GM21576 (cell line): Measurements from ENCODE around the gene SPATA1.
"Not testable (repeated sequence)": the region's sequence is repeated elsewhere in the genome, so short reads cannot be mapped to it uniquely, and the experiment has no call there.

Experiments
- ATAC-seq: cut with Tn5 transposase; IDR thresholded peaks from one replicate; pipeline ENCODE4 v1.9.1; 2021; ENCODE audit warnings: mild to moderate bottlenecking, moderate library complexity; ENCODE audit not compliant: unreplicated experiment

SPATA1 gene

DNA sequence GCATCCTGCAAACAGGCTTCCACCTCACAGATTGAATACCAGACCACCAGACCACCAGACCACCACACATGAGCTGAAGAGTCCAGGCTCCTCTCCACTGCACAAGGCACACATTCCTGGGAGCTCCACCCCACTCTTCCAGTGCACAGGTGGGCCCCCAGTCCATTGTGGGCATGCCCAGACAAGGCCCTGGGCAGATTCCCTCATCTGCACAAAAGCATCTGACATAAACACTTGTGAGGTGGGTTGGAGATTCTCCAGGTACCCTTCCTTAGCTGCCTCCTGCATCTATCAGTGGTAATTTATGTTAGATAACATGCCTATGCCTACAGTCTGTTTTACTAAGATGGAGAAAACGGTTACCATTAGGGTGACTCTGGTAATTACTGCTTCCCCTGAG is 79.6 kb downstream of the SPATA1 start:
- ATAC-seq, result no peak

GRCh38 chr1:84587099-84587498 is 80.9 kb downstream of the SPATA1 start:
- ATAC-seq, result no peak

DNA sequence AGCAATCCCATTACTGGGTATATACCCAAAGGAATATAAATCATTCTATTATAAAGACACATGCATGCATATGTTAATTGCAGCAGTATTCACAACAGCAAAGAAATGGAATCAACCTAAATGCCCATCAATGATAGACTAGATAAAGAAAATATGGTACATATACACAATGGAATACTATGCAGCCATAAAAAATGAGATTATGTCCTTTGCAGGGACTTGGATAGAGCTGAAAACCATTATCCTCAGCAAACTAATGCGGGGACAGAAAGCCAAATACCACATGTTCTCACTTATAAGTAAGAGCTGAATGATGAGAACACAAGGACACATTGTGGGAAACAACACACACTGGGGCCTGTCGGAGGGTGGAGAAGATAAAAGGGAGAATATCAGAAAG is 88.8 kb downstream of the SPATA1 start:
- not testable (repeated sequence) for ATAC-seq

GRCh38 chr1:84597011-84597410 is 90.8 kb downstream of the SPATA1 start:
- no peak for ATAC-seq

DNA sequence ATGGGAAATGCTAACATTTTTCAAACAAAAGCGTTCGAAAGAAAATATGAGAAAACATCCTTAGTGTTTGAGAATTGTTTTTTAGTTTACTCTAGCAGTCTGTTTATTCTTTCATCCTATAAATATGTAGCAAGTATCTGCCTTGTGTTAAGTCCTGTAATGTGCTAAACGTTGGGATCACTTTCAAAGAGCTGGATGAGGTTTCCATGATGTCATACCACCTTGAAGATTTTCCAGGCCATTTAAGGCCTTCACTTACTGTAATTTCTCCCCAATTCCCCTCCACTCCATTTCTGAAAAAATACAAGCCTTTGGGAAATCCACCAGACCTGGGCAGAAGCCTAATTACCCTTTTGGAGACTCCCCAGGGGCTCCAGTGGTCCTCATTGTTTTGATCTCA is 92.2 kb downstream of the SPATA1 start:
- ATAC-seq, result no peak

- peak; percentile 81 for ATAC-seq
Measured at GRCh38 chr1:84598846-84599741, 92.9 kb downstream of the SPATA1 start.

GRCh38 chr1:84600796-84601195 is 94.6 kb downstream of the SPATA1 start:
- no peak for ATAC-seq

DNA sequence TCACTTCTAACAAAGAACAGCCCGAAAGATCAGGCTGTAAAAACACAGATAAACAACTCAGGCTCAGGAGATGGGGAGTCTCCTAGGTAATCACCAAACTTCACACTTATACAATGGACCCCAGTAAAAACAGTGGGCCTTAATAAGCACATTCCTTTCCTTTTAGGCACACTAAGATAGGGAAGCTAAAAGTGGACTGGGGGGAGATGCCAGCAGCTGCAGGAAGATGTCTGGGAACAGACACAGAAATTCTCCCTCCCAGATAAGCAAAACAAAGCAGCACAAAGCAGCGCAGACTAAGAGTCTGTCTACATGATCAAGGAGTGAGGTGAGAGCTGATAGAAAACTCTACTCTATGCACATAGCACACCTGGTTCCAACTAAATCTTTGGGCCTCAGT is 97.0 kb downstream of the SPATA1 start:
- no peak for ATAC-seq

- no peak for ATAC-seq
Measured at GRCh38 chr1:84603941-84604830, 98.0 kb downstream of the SPATA1 start.

GRCh38 chr1:84605157-84605556 is 99.0 kb downstream of the SPATA1 start:
- ATAC-seq, result no peak

DNA sequence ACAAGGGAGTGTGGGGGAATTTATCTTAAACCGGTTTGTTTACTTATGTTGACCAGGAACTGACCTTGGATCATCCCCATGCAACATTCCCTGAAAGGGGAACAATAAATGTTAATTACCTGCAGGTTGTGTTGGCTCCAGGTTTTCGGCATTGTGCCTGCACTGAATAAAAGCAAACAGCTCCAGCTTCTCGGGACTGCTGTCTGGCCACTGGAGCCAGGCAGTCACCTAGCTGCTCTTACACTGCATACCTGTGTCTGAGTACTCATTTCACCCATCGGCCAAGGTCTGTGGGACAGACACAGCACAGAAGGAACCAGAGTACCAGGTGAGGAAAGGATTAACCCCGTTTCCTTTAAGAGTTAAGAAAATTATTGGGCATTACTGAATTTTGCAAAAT is 100.8 kb downstream of the SPATA1 start:
- ATAC-seq, result no peak

DNA sequence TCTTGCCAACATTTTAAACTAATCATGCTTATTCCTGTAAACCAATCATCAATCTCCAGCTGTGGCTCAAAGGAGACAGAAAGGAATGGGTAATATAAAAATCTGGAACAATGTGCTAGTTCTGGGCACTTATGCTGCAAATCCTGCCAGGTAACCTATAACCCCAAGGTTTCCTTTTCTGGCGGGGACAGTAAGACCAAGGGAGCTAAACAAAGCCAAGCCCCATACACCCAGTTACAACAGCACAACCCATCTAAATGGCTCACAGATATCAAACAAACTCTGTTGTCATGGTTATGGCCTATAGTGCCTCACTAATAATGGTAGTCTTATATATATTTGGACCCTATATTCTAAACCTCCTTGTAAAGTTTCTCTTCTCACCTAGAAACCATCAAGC is 104.9 kb downstream of the SPATA1 start:
- no peak for ATAC-seq

GRCh38 chr1:84611796-84612195 is 105.6 kb downstream of the SPATA1 start:
- ATAC-seq, result no peak

DNA sequence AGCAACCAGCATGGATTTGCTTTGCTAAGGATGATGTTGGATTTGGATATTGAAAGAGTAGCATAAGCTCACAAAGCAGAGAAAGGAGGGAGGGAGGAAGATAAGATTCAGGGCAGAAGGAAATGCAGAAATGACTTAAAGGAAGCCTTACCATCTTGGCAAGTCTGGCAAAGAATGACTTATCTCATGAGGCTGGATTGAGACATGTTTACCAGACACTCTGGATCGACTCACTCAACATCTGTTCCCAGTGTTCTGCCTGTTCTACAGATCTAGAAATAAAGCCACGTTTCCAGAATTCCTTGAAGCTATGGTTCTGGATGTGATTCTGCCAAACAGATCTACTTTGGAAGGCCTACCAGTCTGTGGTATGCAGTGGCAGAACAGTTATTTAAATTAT is 106.8 kb downstream of the SPATA1 start:
- ATAC-seq, result no peak

GRCh38 chr1:84613887-84614286 is 107.7 kb downstream of the SPATA1 start:
- no peak for ATAC-seq

- ATAC-seq, result no peak
Measured at GRCh38 chr1:84615790-84616189, 109.6 kb downstream of the SPATA1 start.
